NCI-H2107 (cell line): Measurements from ENCODE around the gene STON1.

Experiments
- DNase-seq: peaks from one replicate; lab custom pipeline; 2025; lab: John Stamatoyannopoulos, UW

Gene STON1

DNA sequence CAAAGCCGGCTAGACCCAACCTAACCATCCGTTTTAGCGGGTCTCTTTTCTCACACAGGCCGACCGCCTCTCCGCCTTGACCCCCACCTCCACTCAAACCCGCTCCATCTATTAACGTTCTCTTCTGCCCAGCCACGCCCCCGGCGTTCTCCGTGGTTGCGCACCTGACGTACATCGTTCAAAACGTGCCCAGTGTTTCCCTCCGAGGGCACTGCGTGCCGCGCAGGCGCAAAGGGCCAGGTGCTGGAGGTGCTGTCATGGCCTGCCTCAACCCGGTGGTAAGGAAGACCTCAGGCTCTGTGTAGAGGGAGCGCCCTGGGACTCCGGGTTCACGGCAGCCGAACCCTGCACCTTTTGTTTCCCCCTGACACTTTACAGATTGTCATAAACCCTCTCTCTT lies 87.7 kb downstream of the STON1 start, which contains the start of gene GTF2A1L:
GTF2A1L (plus strand) TSS at position 239 of the 400 bp plus-strand sequence; CDS start at position 258, 19 bp downstream.
- DNase-seq: no peak

DNA sequence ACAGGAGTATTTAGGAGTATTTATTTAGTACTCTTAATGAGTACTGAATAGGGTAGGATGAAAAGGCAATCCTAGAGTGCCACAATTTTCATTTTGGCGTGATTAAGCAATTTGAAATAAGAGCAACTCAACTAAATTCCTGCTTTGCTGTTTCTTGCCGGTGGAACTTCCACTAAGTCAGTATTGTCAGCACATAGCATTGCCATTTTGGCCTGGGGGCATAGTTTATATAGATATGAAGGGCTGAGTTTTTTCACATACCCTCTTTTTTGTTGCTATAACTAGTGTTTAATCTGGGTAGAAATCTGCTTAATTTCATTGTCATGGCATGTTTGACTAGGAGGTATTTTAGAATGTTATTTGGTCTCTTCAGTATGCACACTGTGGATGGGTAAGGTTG lies 89.6 kb downstream of the STON1 start:
- no peak for DNase-seq

DNA sequence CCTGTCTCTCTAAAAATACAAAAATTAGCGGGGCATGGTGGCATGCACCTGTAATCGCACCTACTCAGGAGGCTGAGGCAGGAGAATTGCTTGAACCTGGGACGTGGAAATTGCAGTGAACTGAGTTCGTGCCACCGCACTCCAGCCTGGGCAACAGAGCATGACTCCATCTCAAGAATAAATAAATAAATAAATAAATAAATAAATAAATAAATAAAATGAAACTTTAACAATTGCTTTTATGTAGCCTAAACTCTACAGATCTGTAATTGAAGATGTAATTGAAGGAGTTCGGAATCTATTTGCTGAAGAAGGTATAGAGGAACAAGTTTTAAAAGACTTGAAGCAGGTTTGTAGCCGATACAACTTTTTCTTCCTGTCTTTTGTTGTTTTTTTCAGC lies 90.7 kb downstream of the STON1 start:
- DNase-seq: no peak

DNA sequence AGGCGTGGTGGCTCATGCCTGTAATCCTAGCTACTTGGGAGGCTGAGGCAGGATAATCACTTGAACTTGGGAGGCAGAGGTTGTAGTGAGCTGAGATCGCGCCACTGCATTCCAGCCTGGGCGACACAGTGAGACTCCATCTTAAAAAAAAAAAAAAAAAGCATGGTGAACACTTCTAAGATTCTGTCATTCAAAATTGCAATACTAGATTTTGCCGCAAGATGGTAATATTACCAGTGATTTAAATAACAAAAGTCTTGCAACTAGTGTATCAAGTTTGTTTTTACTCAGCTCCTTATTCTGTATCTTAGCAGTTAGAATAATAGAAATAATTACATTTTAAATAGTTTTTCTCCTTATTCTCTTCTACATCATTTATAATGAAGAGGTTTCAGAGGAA lies 92.7 kb downstream of the STON1 start:
- peak; percentile 0 for DNase-seq

DNA sequence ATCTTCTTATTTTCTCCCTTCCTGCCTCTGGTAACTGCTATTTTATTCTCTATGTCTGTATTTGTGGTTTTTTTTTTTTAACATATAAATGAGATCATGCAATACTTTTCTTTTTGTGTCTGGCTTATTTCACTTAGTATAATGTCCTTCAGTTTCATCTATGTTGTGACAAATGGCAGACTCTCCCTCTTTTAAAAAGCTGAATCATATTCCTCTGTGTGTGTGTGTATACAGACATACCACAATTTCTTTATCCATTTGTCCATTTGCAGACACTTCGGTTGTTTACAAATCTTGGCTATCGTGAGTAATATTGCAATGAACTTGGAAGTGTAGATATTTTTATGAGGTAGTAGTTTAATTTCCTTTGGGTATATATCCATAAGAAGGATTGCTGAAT lies 94.7 kb downstream of the STON1 start:
- no peak for DNase-seq

DNA sequence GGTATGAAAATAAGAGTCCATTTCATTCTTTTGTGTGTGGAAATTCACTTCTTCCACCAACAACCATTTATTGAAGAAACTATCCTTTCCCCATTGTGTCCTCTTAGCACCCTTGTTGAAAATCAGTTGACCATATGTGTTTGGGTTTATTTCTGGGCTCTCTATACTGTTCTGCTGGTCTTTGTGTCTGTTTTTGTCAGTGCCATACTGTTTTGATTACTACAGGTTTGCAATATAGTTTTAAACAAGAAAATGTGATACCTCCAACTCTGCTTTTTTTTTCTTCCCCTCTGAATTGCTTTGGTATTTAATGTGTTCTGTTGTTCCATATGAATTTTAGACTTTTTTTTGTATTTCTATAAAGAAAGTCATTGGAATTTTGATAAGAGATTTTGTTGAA lies 96.1 kb downstream of the STON1 start:
- no peak for DNase-seq

DNA sequence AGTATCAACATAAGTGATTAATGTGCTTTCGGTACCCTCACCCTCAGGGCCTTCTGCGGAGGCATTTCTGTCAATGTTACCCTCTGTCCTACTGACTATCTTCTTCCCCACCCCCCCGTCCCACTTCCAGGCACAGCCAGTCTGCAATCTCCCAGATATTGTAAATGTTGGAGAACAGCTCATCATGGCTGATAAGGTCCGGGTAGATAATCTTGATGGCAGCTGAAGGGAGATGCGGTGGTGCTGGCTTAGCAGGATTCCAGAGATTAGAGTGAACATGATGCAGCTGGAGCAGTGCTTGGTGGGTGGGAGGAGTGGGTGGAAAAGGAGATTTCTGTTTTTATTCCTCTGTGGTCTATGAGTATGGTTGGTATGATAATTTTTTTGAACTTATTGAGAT lies 103.2 kb downstream of the STON1 start:
- DNase-seq: no peak

DNA sequence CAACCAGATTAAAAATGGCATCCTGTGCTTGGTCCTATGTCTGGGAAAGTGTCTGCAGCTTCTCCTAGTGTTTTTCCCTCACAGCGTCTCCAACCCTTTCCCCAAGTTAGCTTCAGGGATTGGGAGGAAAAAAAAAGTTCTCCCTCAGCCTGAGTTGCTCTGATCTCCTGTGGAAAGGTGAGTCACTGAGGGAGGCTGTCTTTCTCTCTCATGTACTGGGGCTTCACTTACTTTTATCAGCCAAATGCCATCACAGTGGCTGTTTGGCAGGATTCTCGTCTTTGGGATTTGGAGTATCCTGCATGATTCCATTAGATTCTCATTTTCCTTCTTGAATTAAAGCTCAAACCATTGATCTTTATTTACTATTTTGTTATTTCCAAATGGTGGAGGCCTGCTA lies 105.8 kb downstream of the STON1 start:
- DNase-seq: no peak

DNA sequence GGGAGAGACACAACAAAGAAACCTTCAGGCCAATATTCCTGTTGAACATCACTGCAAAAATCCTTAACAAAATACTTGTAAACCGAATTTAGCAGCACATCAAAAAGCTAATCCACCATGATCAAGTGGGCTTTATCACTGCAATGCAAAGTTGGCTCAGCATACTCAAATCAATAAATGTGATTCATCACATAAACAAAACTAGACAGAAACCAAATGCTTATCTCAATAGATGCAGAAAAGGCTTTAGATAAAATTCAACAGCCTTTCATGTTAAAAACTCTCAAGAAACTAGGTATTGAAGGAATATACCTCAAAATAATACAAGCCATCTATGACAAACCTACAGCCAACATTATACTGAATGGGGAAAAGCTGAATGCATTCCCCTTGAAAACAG lies 108.3 kb downstream of the STON1 start:
- no peak for DNase-seq
